Keratinocyte (primary cell): ENCODE results near the gene LRRC63. TPM values are rescaled to one million over a fixed set of nuclear protein-coding genes. Genes with fewer than 3 reads are reported as not detected.
A peak's percentile ranks its signal among the peaks of the same experiment; 100 is the strongest.

Source experiments
- DNase-seq: peaks from one replicate; pipeline ENCODE4 v3.0.0-alpha.2; 2011; ENCODE audit warnings: low read depth, missing footprints, low spot score
- FAIRE-seq: peaks from 2 replicates; lab custom pipeline; 2011; peaks lifted over from hg19 to GRCh38; lab: Jason Lieb, UNC
- H2AFZ ChIP-seq: 2 replicates; pipeline ENCODE4 v1.6.0; 2012; ENCODE audit warnings: low read length, control low read depth, inconsistent platforms; ENCODE audit not compliant: control insufficient read depth
- H3K27ac ChIP-seq: 2 replicates; pipeline ENCODE4 v1.5.1; 2011; ENCODE audit warnings: low read length; ENCODE audit not compliant: control insufficient read depth, insufficient read depth
- H3K27me3 ChIP-seq: 3 replicates; pipeline ENCODE4 v1.6.0; 2011; ENCODE audit warnings: low read length; ENCODE audit not compliant: control insufficient read depth, insufficient read depth; ENCODE audit errors: extremely low read depth
- H3K36me3 ChIP-seq, 2 experiments: 2 replicates in 1 of 2; 3 replicates in 1 of 2; pipeline ENCODE4 v1.5.1; 2011; ENCODE audit warnings: low read length in 2 of 2, mild to moderate bottlenecking in 1 of 2; ENCODE audit not compliant: control insufficient read depth in 2 of 2, insufficient read depth in 2 of 2; ENCODE audit errors: extremely low read depth in 1 of 2
- H3K4me1 ChIP-seq: 3 replicates; pipeline ENCODE4 v1.5.1; 2011; ENCODE audit warnings: low read length; ENCODE audit not compliant: control insufficient read depth, insufficient read depth; ENCODE audit errors: extremely low read depth
- H3K4me2 ChIP-seq: 3 replicates; pipeline ENCODE4 v1.6.0; 2011; ENCODE audit warnings: low read depth, low read length; ENCODE audit not compliant: control insufficient read depth, insufficient read depth; ENCODE audit errors: extremely low read depth
- H3K4me3 ChIP-seq, 3 experiments: fragments of 200-600 bp in 1 of 3; sonication (generic) in 1 of 3; 2 replicates in 2 of 3; 3 replicates in 1 of 3; pipeline ENCODE4 v1.5.1; 2011 to 2016; ENCODE audit warnings: low read length in 3 of 3, mild to moderate bottlenecking in 3 of 3, control low read depth in 2 of 3, inconsistent platforms in 1 of 3, low read depth in 1 of 3, mixed read lengths in 1 of 3, mixed run types in 1 of 3, moderate library complexity in 1 of 3; ENCODE audit not compliant: control insufficient read depth in 2 of 3, insufficient read depth in 2 of 3; ENCODE audit errors: extremely low read depth in 1 of 3
- H3K79me2 ChIP-seq: 2 replicates; pipeline ENCODE4 v1.6.0; 2012; ENCODE audit warnings: low read length; ENCODE audit not compliant: control insufficient read depth, insufficient read depth
- H3K9ac ChIP-seq: 3 replicates; pipeline ENCODE4 v1.6.0; 2011; ENCODE audit warnings: low read length; ENCODE audit not compliant: control insufficient read depth, insufficient read depth; ENCODE audit errors: extremely low read depth
- H3K9me1 ChIP-seq: 3 replicates; pipeline ENCODE4 v1.6.0; 2011; ENCODE audit warnings: low read length; ENCODE audit not compliant: control insufficient read depth, insufficient read depth; ENCODE audit errors: extremely low read depth
- H3K9me3 ChIP-seq: 2 replicates; pipeline ENCODE4 v1.5.1; 2012; ENCODE audit warnings: low read depth, low read length; ENCODE audit not compliant: control insufficient read depth
- H4K20me1 ChIP-seq: 3 replicates; pipeline ENCODE4 v1.6.0; 2011; ENCODE audit warnings: low read length; ENCODE audit not compliant: control insufficient read depth, insufficient read depth; ENCODE audit errors: extremely low read depth
- CTCF ChIP-seq, 3 experiments: IDR thresholded peaks in 1 of 3; conservative IDR thresholded peaks in 1 of 3; optimal IDR thresholded peaks in 1 of 3; 2 replicates in 2 of 3; 3 replicates in 1 of 3; pipeline versions ENCODE3 to v1.5.1; 2011; ENCODE audit warnings: low read length in 3 of 3, mild to moderate bottlenecking in 3 of 3, moderate library complexity in 2 of 3, control low read depth in 1 of 3, inconsistent platforms in 1 of 3; ENCODE audit not compliant: insufficient read depth in 2 of 3; ENCODE audit errors: extremely low read depth in 1 of 3
- EZH2 ChIP-seq: IDR thresholded peaks from one replicate; pipeline ENCODE4 v1.6.1; 2012; ENCODE audit warnings: inconsistent platforms, mild to moderate bottlenecking, low read length, moderate library complexity
- dilution Hi-C: fragments of 300-500 bp; cut with MboI; formaldehyde crosslinking; loops from one replicate; pipeline ENCODE4 v1.7.0; 2020; ENCODE audit warnings: low sequenced_read_pairs; ENCODE audit not compliant: extremely low pct_ligation_motif_present
- polyA plus RNA-seq, 5 experiments: library from polyadenylated mRNA; depleted of rRNA in 3 of 5; stranded (reverse) in 3 of 5; stranded (forward) in 1 of 5; unstranded in 1 of 5; fragments of >200 nt; gene quantifications; 1 replicate in 1 of 5; 2 replicates in 3 of 5; 3 replicates in 1 of 5; pipeline versions ENCODE4 v1.2.1 to v1.2.3, GENCODE V29; 2011 to 2012; ENCODE audit warnings: missing spikeins in 2 of 5, low read depth in 1 of 5, low replicate concordance in 1 of 5

The LRRC63 gene
- polyA plus RNA-seq, 1 donor (not counting 4 experiments of a cell fraction or from before 2014, with no cell fraction given) = not detected

GRCh38 chr13:46183018-46183946 lies 28.4 kb upstream of the LRRC63 start:
- H3K27ac ChIP-seq = no peak overlapping the region
- no peaks in the 10 kb centered on the region for H4K20me1 ChIP-seq
- H3K9me1 ChIP-seq = no peaks in the 10 kb centered on the region
- TF ChIP-seq CTCF (optimal IDR thresholded peaks at IDR 0.05 in 1 of 3, IDR thresholded peaks at IDR 0.05 in 1 of 3, conservative IDR thresholded peaks at IDR 0.05 in 1 of 3; ENCODE audit: extremely low read depth in 1 of 3, insufficient read depth in 2 of 3, low read length in 3 of 3) = no peak
- TF ChIP-seq EZH2 = no peak
- DNase-seq = no peak
- no peak overlapping the region for H3K4me3 ChIP-seq
- peaks cover 3% of the 10 kb centered on the region for H3K4me1 ChIP-seq
- no peak overlapping the region for H3K4me2 ChIP-seq
- no peaks in the 10 kb centered on the region for H3K79me2 ChIP-seq
- peak; percentile 48 for FAIRE-seq
- H3K36me3 ChIP-seq = no peaks in the 10 kb centered on the region
- H3K9me3 ChIP-seq = no peaks in the 10 kb centered on the region
- dilution Hi-C loops = no loop called here
- H3K9ac ChIP-seq = no peak overlapping the region
- no peak overlapping the region for H2AFZ ChIP-seq
- peaks cover 8% of the 10 kb centered on the region for H3K27me3 ChIP-seq

- TF ChIP-seq CTCF (optimal IDR thresholded peaks at IDR 0.05 in 1 of 3, IDR thresholded peaks at IDR 0.05 in 1 of 3, conservative IDR thresholded peaks at IDR 0.05 in 1 of 3; ENCODE audit: extremely low read depth in 1 of 3, insufficient read depth in 2 of 3, low read length in 3 of 3) (peak; percentile 19 to 56 (median 49)), EZH2 (no peak)
- H3K36me3 ChIP-seq = no peaks in the 10 kb centered on the region
- H3K4me2 ChIP-seq = no peak overlapping the region
- no peak overlapping the region for H3K9ac ChIP-seq
- peaks cover 3% of the 10 kb centered on the region for H3K4me1 ChIP-seq
- no peaks in the 10 kb centered on the region for H3K9me1 ChIP-seq
- DNase-seq (no peak), FAIRE-seq (no peak)
- no peak overlapping the region for H3K4me3 ChIP-seq
- dilution Hi-C loops = no loop called here
- peaks cover 8% of the 10 kb centered on the region for H3K27me3 ChIP-seq
- H3K79me2 ChIP-seq = no peaks in the 10 kb centered on the region
- no peak overlapping the region for H2AFZ ChIP-seq
- H3K27ac ChIP-seq = no peak overlapping the region
- no peaks in the 10 kb centered on the region for H3K9me3 ChIP-seq
- no peaks in the 10 kb centered on the region for H4K20me1 ChIP-seq
These were observed 27.4 kb upstream of the LRRC63 start for GRCh38 chr13:46184277-46184699.
